K562 (cell line): ENCODE results near the gene POPDC3. TPM values are rescaled to one million over a fixed set of nuclear protein-coding genes. Genes with fewer than 3 reads are reported as not detected.
"Not testable (repeated sequence)": the region's sequence is repeated elsewhere in the genome, so short reads cannot be mapped to it uniquely, and the experiment has no call there.

Source experiments
- ATAC-seq: fragments of 200-7000 bp; cut with Tn5 transposase; 3 replicates; pipeline ENCODE4 v1.9.1; 2020; ENCODE audit warnings: moderate library complexity
- BruUV-seq: library from RNA; stranded (reverse); fragments of 400-500 nt; replicated peaks from 2 replicates; lab custom pipeline; 2021; lab: Mats Ljungman, UMichigan
- CTCF ChIA-PET: fragments of 300-600 bp; formaldehyde crosslinking; extraction: SDS; loops from one replicate; lab custom pipeline; 2021; ENCODE audit warnings: low intra/inter-chr PET ratio; lab: Yijun Ruan, JAX
- POLR2A ChIA-PET: fragments of 300-600, 350-650 bp; sonication (Branson Sonifier 250); formaldehyde crosslinking; extraction: SDS; loops from one replicate; lab custom pipeline; 2021; ENCODE audit warnings: antibody characterized with exemption, inconsistent platforms; lab: Yijun Ruan, JAX
- DNase-seq, 4 experiments: peaks; one replicate each; pipeline versions ENCODE4 v3.0.0 to v3.0.0-alpha.2; 2011 to 2018; ENCODE audit warnings: low spot score in 3 of 4, mixed read lengths in 3 of 4; ENCODE audit errors: extremely low read depth in 1 of 4
- FAIRE-seq: peaks from 2 replicates; lab custom pipeline; 2011; peaks lifted over from hg19 to GRCh38; lab: Jason Lieb, UNC
- H2AFZ ChIP-seq: 2 replicates; pipeline ENCODE4 v1.6.0; 2011; ENCODE audit warnings: low read depth, low read length, control low read depth, inconsistent platforms
- H3K27ac ChIP-seq: fragments of 200-600 bp; 3 replicates; pipeline ENCODE4 v1.8.0; 2011; ENCODE audit warnings: low read depth, mild to moderate bottlenecking, control low read depth, inconsistent platforms, low read length, moderate library complexity, mixed read lengths; ENCODE audit errors: extremely low read depth
- H3K27me3 ChIP-seq, 2 experiments: fragments of 300-600 bp in 1 of 2; 2 replicates in 1 of 2; 3 replicates in 1 of 2; pipeline versions ENCODE4 v1.6.0 to v1.8.0; 2011; ENCODE audit warnings: inconsistent platforms in 2 of 2, low read length in 2 of 2, mild to moderate bottlenecking in 1 of 2, mixed read lengths in 1 of 2, moderate library complexity in 1 of 2; ENCODE audit not compliant: control insufficient read depth in 2 of 2, insufficient read depth in 2 of 2
- H3K36me3 ChIP-seq: fragments of 300-600 bp; 3 replicates; pipeline ENCODE4 v1.8.0; 2011; ENCODE audit warnings: mild to moderate bottlenecking, low read length, inconsistent platforms; ENCODE audit not compliant: control insufficient read depth, insufficient read depth
- H3K4me1 ChIP-seq, 2 experiments: fragments of 200-600 bp in 1 of 2; replicated peaks in 1 of 2; 2 replicates in 1 of 2; 3 replicates in 1 of 2; pipeline versions ENCODE4 v1.5.1 to v1.8.0; 2011; ENCODE audit warnings: inconsistent platforms in 2 of 2, low read length in 2 of 2, mild to moderate bottlenecking in 1 of 2, mixed read lengths in 1 of 2, moderate library complexity in 1 of 2; ENCODE audit not compliant: control insufficient read depth in 2 of 2, insufficient read depth in 2 of 2
- H3K4me2 ChIP-seq: 2 replicates; pipeline ENCODE4 v1.6.1; 2011; ENCODE audit warnings: low read length, control low read depth, inconsistent platforms, mixed read lengths; ENCODE audit not compliant: insufficient read depth
- H3K4me3 ChIP-seq: fragments of 200-600 bp; sonication (generic), shearing (Covaris generic); 2 replicates; pipeline ENCODE4 v1.5.1; 2016; ENCODE audit warnings: control low read depth, inconsistent platforms
- H3K79me2 ChIP-seq: fragments of 200-600 bp; 3 replicates; pipeline ENCODE4 v1.8.0; 2011; ENCODE audit warnings: low read length, inconsistent platforms; ENCODE audit not compliant: control insufficient read depth, insufficient read depth
- H3K9ac ChIP-seq, 2 experiments: 2 replicates each; pipeline versions ENCODE4 v1.6.0 to v1.6.1; 2011; ENCODE audit warnings: low read depth in 2 of 2, low read length in 2 of 2, control low read depth in 1 of 2, inconsistent platforms in 1 of 2, mild to moderate bottlenecking in 1 of 2, mixed read lengths in 1 of 2; ENCODE audit not compliant: insufficient read depth in 1 of 2
- H3K9me1 ChIP-seq: one replicate; pipeline ENCODE4 v1.6.0; 2011; ENCODE audit warnings: inconsistent platforms, mild to moderate bottlenecking, low read length, moderate library complexity; ENCODE audit not compliant: control insufficient read depth, insufficient read depth
- H3K9me3 ChIP-seq: replicated peaks from 2 replicates; pipeline ENCODE4 v1.5.1; 2011; ENCODE audit warnings: low read depth, low read length, inconsistent platforms; ENCODE audit not compliant: control insufficient read depth, insufficient read depth
- H4K20me1 ChIP-seq: replicated peaks from 2 replicates; pipeline ENCODE4 v1.6.1; 2011; ENCODE audit warnings: low read length, inconsistent platforms, mixed read lengths; ENCODE audit not compliant: control insufficient read depth, insufficient read depth
- WGBS: fragments of 100-300 bp; shearing (Covaris generic); methylation state at CpG from one replicate; pipeline ENCODE4 v1.1.6; 2016; ENCODE audit warnings: low coverage, mixed read lengths; ENCODE audit not compliant: insufficient coverage; ENCODE audit errors: missing lambda C conversion rate; 5-methylcytosine and 5-hydroxymethylcytosine counted together
- in situ Hi-C: fragments of 300-500 bp; cut with MboI; formaldehyde crosslinking; loops from 4 replicates; pipeline ENCODE4 v1.15.0; 2018; ENCODE audit warnings: inconsistent platforms, mixed read lengths
- intact Hi-C: fragments of 100-400 bp; cut with micrococcal nuclease; formaldehyde crosslinking; loops from 2 replicates; pipeline ENCODE4 v1.14.2; 2022
- polyA plus RNA-seq, 8 experiments: library from polyadenylated mRNA; depleted of rRNA in 4 of 8; stranded (reverse) in 5 of 8; unstranded in 3 of 8; fragments of >200 nt; fragmentation: Nextera tagmentation in 2 of 8; fragmentation: Illumina TruSeq in 1 of 8; extraction: Ambion mirVana in 2 of 8; extraction: Trizol in 1 of 8; gene quantifications; 2 replicates each; pipeline versions ENCODE4 v1.2.1 to v1.2.3, GENCODE V29; 2011 to 2014; ENCODE audit warnings: inconsistent platforms in 1 of 8, missing spikeins in 1 of 8
- total RNA-seq, 7 experiments: library from RNA; depleted of rRNA in 6 of 7; stranded (reverse); fragments of >200 nt in 6 of 7; fragmentation: Illumina TruSeq in 2 of 7; extraction: Trizol in 2 of 7; gene quantifications; 2 replicates each; pipeline versions ENCODE4 v1.2.1 to v1.2.3, GENCODE V29; 2011 to 2021; ENCODE audit warnings: low replicate concordance in 1 of 7
- TF ChIP-seq, protein P1 (sequence below), 2 experiments: fragments of 450-650 bp in 1 of 2; sonication (generic) in 1 of 2; formaldehyde crosslinking; conservative IDR thresholded peaks; 2 replicates each; pipeline versions ENCODE4 v1.4.0 to v1.8.1; 2020 to 2022; ENCODE audit warnings: mild to moderate bottlenecking in 1 of 2, missing genetic modification reagents in 1 of 2
- TF ChIP-seq, protein P2 (sequence below): IDR thresholded peaks from 2 replicates; pipeline ENCODE4 v1.6.1; 2016; ENCODE audit warnings: missing genetic modification characterization, missing compliant biosample characterization

POPDC3 gene
- total and polyA plus RNA-seq, 9 of the 15 experiments (the other 6 are each of a cell fraction or from before 2014, with no cell fraction given): 4.0 to 11.8 (median 5.4) TPM

DNA sequence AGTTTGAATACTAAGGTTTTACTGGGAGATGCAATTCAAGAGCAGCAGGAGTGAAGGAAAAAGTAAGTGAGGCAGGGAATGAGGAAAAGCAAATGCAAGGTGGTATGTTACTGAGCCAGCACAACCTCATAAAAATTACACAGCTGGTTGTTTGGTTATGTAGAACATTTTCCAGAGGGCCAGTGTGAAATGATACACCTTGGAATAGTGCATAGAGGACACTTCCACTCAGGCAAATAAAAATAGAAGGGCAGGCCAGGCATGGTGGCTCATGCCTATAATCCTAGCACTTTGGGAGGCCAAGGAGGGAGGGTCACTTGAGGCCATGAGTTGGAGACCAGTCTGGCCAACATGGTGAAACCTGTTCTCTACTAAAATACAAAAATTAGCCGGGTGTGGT, 43.4 kb upstream of the POPDC3 start (continued):
- TF ChIP-seq, protein P1, sequence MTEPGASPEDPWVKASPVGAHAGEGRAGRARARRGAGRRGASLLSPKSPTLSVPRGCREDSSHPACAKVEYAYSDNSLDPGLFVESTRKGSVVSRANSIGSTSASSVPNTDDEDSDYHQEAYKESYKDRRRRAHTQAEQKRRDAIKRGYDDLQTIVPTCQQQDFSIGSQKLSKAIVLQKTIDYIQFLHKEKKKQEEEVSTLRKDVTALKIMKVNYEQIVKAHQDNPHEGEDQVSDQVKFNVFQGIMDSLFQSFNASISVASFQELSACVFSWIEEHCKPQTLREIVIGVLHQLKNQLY (CRISPR knock-in tag; conservative IDR thresholded peaks at IDR 0.05): no peak
- TF ChIP-seq, protein P2, sequence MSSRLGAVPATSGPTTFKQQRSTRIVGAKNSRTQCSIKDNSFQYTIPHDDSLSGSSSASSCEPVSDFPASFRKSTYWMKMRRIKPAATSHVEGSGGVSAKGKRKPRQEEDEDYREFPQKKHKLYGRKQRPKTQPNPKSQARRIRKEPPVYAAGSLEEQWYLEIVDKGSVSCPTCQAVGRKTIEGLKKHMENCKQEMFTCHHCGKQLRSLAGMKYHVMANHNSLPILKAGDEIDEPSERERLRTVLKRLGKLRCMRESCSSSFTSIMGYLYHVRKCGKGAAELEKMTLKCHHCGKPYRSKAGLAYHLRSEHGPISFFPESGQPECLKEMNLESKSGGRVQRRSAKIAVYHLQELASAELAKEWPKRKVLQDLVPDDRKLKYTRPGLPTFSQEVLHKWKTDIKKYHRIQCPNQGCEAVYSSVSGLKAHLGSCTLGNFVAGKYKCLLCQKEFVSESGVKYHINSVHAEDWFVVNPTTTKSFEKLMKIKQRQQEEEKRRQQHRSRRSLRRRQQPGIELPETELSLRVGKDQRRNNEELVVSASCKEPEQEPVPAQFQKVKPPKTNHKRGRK: no peak

DNA sequence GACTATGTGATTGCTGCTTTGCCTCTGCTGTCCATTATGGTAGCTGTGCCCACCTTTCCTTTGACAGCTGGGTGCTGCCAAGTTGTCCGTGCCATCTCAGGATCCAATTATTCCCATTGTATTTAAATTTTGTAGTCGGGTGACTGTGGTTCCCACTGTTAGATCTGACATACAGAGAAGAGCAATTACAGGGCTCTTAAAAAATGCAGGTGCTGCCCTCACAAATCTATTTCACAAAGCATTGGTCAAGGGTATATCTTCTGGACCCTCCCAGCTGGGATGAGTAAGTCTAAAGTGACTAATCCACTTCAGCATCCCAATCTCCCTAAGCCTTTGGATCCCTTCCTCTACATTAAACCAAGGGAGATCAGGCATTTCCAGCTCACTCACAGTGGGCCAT, 41.4 kb upstream of the POPDC3 start:
- H2AFZ ChIP-seq, DNase-seq, H3K27me3 ChIP-seq, H3K4me3 ChIP-seq, H3K79me2 ChIP-seq, in situ Hi-C loops, H3K4me2 ChIP-seq, H3K36me3 ChIP-seq, H3K9ac ChIP-seq, CTCF ChIA-PET, H3K9me3 ChIP-seq, FAIRE-seq, intact Hi-C loops, BruUV-seq, H4K20me1 ChIP-seq, ATAC-seq, H3K4me1 ChIP-seq, H3K27ac ChIP-seq, H3K9me1 ChIP-seq, POLR2A ChIA-PET: not testable (repeated sequence)
- 5% methylated on average over 2 of the region's 2 CpGs for WGBS
